Measurements from ENCODE around the gene GSE1.
A peak's percentile ranks its signal among the peaks of the same experiment; 100 is the strongest.

GSE1 gene

GRCh38 chr16:85564277-85565051, 48.7 kb upstream of the GSE1 start (continued):
- TF ChIP-seq ZNF529 (tag by site-specific recombination; IDR thresholded peaks at IDR 0.05; ENCODE audit: insufficient replicate concordance), result no peak
- peak; percentile 92 for TF ChIP-seq EGR2 (tag by site-specific recombination; IDR thresholded peaks at IDR 0.05; ENCODE audit: low read depth)
- 0 out of 2 replicates have a peak, but pooled peaks have one; percentile 2 for TF ChIP-seq GLIS1 (tag by site-specific recombination; IDR thresholded peaks at IDR 0.05)
- TF ChIP-seq SCRT2 (tag by site-specific recombination; IDR thresholded peaks at IDR 0.05), result no peak
- peak; percentile 81 for TF ChIP-seq OSR2 (tag by site-specific recombination; IDR thresholded peaks at IDR 0.05)
- no peak for TF ChIP-seq ZNF704 (tag by site-specific recombination; IDR thresholded peaks at IDR 0.05)
- peak; percentile 43; the same call in 1 of the 2 replicates for TF ChIP-seq GLIS2 (tag by site-specific recombination; IDR thresholded peaks at IDR 0.05)
- peak; percentile 33; the same call in 1 of the 2 replicates for TF ChIP-seq HIC1 (tag by site-specific recombination; IDR thresholded peaks at IDR 0.05)
- TF ChIP-seq ZNF16 (tag by site-specific recombination; IDR thresholded peaks at IDR 0.05; ENCODE audit: low read depth), result no peak
- peak; percentile 83 for TF ChIP-seq CTCF (tag by site-specific recombination; IDR thresholded peaks at IDR 0.05)
- TF ChIP-seq ZBTB26 (tag by site-specific recombination; optimal IDR thresholded peaks at IDR 0.05), result no peak
- no peak for TF ChIP-seq ZNF354C (tag by site-specific recombination; IDR thresholded peaks at IDR 0.05; ENCODE audit: borderline replicate concordance, low read depth)
- no peak for TF ChIP-seq ZNF121 (tag by site-specific recombination; IDR thresholded peaks at IDR 0.05)
- 0 out of 2 replicates have a peak, but pooled peaks have one; percentile 25 for TF ChIP-seq PRDM4 (tag by site-specific recombination; IDR thresholded peaks at IDR 0.05)
- peak; percentile 93 for TF ChIP-seq ZFHX2 (tag by site-specific recombination; conservative IDR thresholded peaks at IDR 0.05)

- CTCF ChIA-PET, result interaction anchor here (0.8 to 2.2 kb wide), 6 partner anchors 8 to 50 kb away, joined by 3 to 8 read pairs (median 3); no protein-coding TSS in a partner anchor
- POLR2A ChIA-PET, result no interaction called here
These were observed 47.8 kb upstream of the GSE1 start for GRCh38 chr16:85565340-85565739.

More at GRCh38 chr16:85565340-85565739, 47.8 kb upstream of the GSE1 start:
- no peaks in the 10 kb centered on the region for H3K36me3 ChIP-seq (ENCODE audit: control insufficient read depth in 2 of 2, insufficient read depth in 1 of 2, low read length in 2 of 2)
- peaks cover 21% of the 10 kb centered on the region for H3K4me1 ChIP-seq (ENCODE audit: control insufficient read depth, insufficient read depth, low read length)
- TF ChIP-seq ZSCAN23 (tag by site-specific recombination; IDR thresholded peaks at IDR 0.05) (no peak), ZNF223 (tag by site-specific recombination; IDR thresholded peaks at IDR 0.05) (0 out of 2 replicates have a peak, but pooled peaks have one; percentile 18)
- no peak overlapping the region for H3K27ac ChIP-seq (ENCODE audit: extremely low read depth, low read depth, low read length)
- no peaks in the 10 kb centered on the region for H3K9me3 ChIP-seq (ENCODE audit: control insufficient read depth, insufficient read depth, low read depth, low read length)
- no peak overlapping the region for H3K4me3 ChIP-seq (ENCODE audit: low read depth, low read length)
